ENCODE data around the gene SPATA9. TPM values are rescaled to one million over a fixed set of nuclear protein-coding genes. Genes with fewer than 3 reads are reported as not detected.

The SPATA9 gene
- total RNA-seq, 1 experiment from 2014 or later = 0.15 TPM

GRCh38 chr5:95718203-95718602, 35.4 kb upstream of the SPATA9 start:
- no peaks in the 10 kb centered on the region for H3K36me3 ChIP-seq (ENCODE audit: control insufficient read depth, insufficient read depth, low read length)
- intact Hi-C loops (cut with micrococcal nuclease; ENCODE audit: unreplicated experiment) (no loop called here), in situ Hi-C loops (cut with HindIII; ENCODE audit: low pct_unique_long_range_greater_than_20kb, low sequenced_read_pairs) (no loop called here)
- no peak for DNase-seq (ENCODE audit: low read depth, low spot score)
- TF ChIP-seq POLR2AphosphoS5 (IDR thresholded peaks at IDR 0.05; ENCODE audit: low read depth, low read length) (no peak), CTCF (IDR thresholded peaks at IDR 0.05) (no peak), REST (IDR thresholded peaks at IDR 0.05; ENCODE audit: insufficient read depth in 1 of 2, low read depth in 2 of 2, low read length in 1 of 2) (no peak), TCF7L2 (IDR thresholded peaks at IDR 0.05; ENCODE audit: low read depth, low read length) (no peak), SIN3A (IDR thresholded peaks at IDR 0.05; ENCODE audit: borderline replicate concordance, insufficient read depth, low read depth, low read length) (no peak)
- peaks cover 5% of the 10 kb centered on the region; the same call in 1 of the 2 replicates for H3K4me1 ChIP-seq (ENCODE audit: control insufficient read depth, insufficient read depth, low read length)
- CTCF ChIA-PET = no interaction called here
- H3K9me3 ChIP-seq (ENCODE audit: control insufficient read depth, insufficient read depth, low read depth, low read length) = no peaks in the 10 kb centered on the region; the same call in 1 of the 2 replicates
- POLR2A ChIA-PET = no interaction called here
- H3K4me3 ChIP-seq (ENCODE audit: low read depth in 2 of 2, low read length in 2 of 2) = no peak overlapping the region
- BruUV-seq (replicated peaks) = no TSS peak
- no peaks in the 10 kb centered on the region for H3K27me3 ChIP-seq (ENCODE audit: control insufficient read depth, insufficient read depth, low read length)
- no peak overlapping the region; the same call in 1 of the 2 replicates for H3K27ac ChIP-seq (ENCODE audit: low read length)
- no peak for ATAC-seq

GRCh38 chr5:95717439-95717838, 34.6 kb upstream of the SPATA9 start:
- intact Hi-C loops (cut with micrococcal nuclease; ENCODE audit: unreplicated experiment) (no loop called here), in situ Hi-C loops (cut with HindIII; ENCODE audit: low pct_unique_long_range_greater_than_20kb, low sequenced_read_pairs) (no loop called here)
- DNase-seq (ENCODE audit: low read depth, low spot score) = no peak
- no TSS peak for BruUV-seq (replicated peaks)
- H3K27me3 ChIP-seq (ENCODE audit: control insufficient read depth, insufficient read depth, low read length) = no peaks in the 10 kb centered on the region
- ChIA-PET POLR2A (no interaction called here), CTCF (no interaction called here)
- H3K27ac ChIP-seq (ENCODE audit: low read length) = peak overlapping the region; percentile 24; the same call in 1 of the 2 replicates
- TF ChIP-seq POLR2AphosphoS5 (IDR thresholded peaks at IDR 0.05; ENCODE audit: low read depth, low read length) = no peak
- TF ChIP-seq TCF7L2 (IDR thresholded peaks at IDR 0.05; ENCODE audit: low read depth, low read length) = no peak
- no peak for TF ChIP-seq SIN3A (IDR thresholded peaks at IDR 0.05; ENCODE audit: borderline replicate concordance, insufficient read depth, low read depth, low read length)
- H3K36me3 ChIP-seq (ENCODE audit: control insufficient read depth, insufficient read depth, low read length) = no peaks in the 10 kb centered on the region
- no peak overlapping the region for H3K4me3 ChIP-seq (ENCODE audit: low read depth in 2 of 2, low read length in 2 of 2)
- peaks cover 4% of the 10 kb centered on the region for H3K4me1 ChIP-seq (ENCODE audit: control insufficient read depth, insufficient read depth, low read length)
- ATAC-seq = no peak
- H3K9me3 ChIP-seq (ENCODE audit: control insufficient read depth, insufficient read depth, low read depth, low read length) = no peaks in the 10 kb centered on the region; the same call in 1 of the 2 replicates

GRCh38 chr5:95715799-95716461, 33.1 kb upstream of the SPATA9 start:
- ChIA-PET CTCF (no interaction called here), POLR2A (no interaction called here)
- Histone ChIP-seq H3K4me1 (ENCODE audit: control insufficient read depth, insufficient read depth, low read length) (peaks cover 8% of the 10 kb centered on the region), H3K27ac (ENCODE audit: low read length) (no peak overlapping the region), H3K9me3 (ENCODE audit: control insufficient read depth, insufficient read depth, low read depth, low read length) (no peaks in the 10 kb centered on the region; the same call in 1 of the 2 replicates), H3K36me3 (ENCODE audit: control insufficient read depth, insufficient read depth, low read length) (no peaks in the 10 kb centered on the region), H3K27me3 (ENCODE audit: control insufficient read depth, insufficient read depth, low read length) (no peaks in the 10 kb centered on the region), H3K4me3 (ENCODE audit: low read depth in 2 of 2, low read length in 2 of 2) (no peak overlapping the region)
- intact Hi-C loops (cut with micrococcal nuclease; ENCODE audit: unreplicated experiment) (no loop called here), in situ Hi-C loops (cut with HindIII; ENCODE audit: low pct_unique_long_range_greater_than_20kb, low sequenced_read_pairs) (no loop called here)
- no peak for DNase-seq (ENCODE audit: low read depth, low spot score)
- no peak for ATAC-seq
- BruUV-seq (replicated peaks) = no TSS peak
- TF ChIP-seq REST (IDR thresholded peaks at IDR 0.05; ENCODE audit: insufficient read depth in 1 of 2, low read depth in 2 of 2, low read length in 1 of 2) (no peak), TCF7L2 (IDR thresholded peaks at IDR 0.05; ENCODE audit: low read depth, low read length) (no peak), POLR2AphosphoS5 (IDR thresholded peaks at IDR 0.05; ENCODE audit: low read depth, low read length) (no peak), SIN3A (IDR thresholded peaks at IDR 0.05; ENCODE audit: borderline replicate concordance, insufficient read depth, low read depth, low read length) (no peak), CTCF (IDR thresholded peaks at IDR 0.05) (no peak)
